ENCODE data around the gene LOC101059915.
"Not testable (repeated sequence)": the region's sequence is repeated elsewhere in the genome, so short reads cannot be mapped to it uniquely, and the experiment has no call there.

LOC101059915 gene

DNA sequence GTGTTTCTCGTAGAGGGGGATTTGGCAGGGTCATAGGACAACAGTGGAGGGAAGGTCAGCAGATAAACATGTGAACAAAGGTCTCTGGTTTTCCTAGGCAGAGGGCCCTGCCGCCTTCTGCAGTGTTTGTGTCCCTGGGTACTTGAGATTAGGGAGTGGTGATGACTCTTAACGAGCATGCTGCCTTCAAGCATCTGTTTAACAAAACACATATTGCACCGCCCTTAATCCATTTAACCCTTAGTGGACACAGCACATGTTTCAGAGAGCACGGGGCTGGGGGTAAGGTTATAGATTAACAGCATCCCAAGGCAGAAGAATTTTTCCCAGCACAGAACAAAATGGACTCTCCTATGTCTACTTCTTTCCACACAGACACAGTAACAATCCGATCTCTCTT, 22.9 kb upstream of the LOC101059915 start:
- not testable (repeated sequence) for DNase-seq

DNA sequence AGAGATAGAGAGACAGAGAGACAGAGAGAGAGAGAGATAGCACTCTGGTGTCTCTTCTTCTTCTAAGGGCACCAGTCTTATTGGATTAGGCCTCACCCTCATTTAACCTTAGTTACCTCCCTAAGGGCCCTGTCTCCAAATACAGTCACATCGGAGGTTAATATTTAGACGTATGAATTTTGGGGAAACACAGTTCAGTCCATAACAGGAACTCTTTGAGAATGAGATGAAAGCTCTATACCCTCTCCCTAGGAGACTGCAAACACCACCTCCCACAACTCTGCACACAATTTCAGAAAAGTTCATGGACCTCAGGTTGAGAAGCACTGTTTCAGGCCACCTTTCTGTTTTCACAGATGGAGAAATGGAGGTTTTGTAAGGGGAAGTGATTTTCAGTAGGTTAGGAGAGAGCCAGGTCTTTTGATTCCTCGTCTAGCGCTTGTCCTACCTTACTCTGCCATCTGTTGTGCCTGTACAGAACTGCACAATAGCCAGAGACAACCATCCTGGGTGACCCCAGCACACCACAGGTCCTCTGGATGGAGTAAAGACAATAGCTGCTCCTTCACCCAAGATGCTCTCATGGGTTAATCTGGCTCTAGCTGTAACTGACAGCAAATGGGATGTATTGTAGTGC, 16.9 kb upstream of the LOC101059915 start:
- DNase-seq: peak; percentile 40

DNA sequence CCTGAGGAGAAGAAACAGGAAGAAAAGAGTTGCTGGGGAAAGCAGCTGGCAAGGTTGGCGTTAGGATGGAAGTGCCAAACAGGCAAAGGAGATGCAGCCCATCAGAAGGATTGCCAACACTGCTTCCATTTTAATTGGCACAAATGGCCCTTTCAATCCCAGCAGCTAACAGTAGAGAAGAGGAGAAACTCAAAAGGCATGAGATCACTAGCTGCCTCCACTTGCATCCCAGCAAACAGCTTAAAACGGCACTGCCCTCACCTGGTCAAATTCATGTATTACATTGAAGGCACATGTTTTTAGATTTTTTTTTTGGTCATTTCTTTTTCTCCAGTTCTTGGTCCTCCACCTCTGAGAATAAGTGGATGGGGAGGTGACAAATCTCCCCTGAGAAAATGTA, 14.9 kb upstream of the LOC101059915 start:
- peak; percentile 43 for DNase-seq

DNA sequence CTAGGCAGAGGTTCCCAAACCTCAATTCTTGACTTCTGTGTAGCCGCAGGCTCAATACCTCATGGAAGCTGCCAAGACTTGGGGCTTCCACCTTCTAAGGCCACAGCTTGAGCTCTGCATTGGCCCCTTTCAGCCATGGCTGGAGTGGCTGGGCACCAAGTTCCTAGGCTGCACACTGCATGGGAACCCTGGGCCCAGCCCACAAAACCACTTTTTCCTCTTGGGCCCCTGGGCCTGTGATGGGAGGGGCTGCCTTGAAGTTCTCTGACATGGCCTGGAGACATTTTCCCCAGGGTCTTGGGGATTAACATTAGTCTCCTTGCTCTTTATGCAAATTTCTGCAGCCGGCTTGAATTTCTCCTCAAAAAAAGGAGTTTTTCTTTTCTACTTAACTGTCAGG, 14.0 kb upstream of the LOC101059915 start:
- no peak for DNase-seq

DNA sequence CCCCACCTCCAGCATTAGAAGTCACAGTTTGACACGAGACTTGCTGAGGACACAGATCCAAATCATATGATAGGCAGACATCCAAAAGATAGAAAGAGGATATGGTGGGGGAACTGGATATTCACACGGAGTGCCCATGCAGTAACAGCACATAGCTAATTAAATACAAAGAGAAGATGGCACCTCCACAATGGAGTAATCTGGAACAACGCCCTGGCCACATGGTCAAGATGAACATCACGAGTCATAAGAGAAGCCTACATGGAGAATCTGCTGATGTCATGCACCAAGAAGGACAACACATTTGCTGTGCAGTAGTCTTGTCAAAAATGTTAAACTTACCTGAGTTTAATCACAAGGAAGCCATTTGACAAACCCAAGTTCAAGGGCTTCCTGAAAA, 10.1 kb upstream of the LOC101059915 start:
- DNase-seq: no peak

DNA sequence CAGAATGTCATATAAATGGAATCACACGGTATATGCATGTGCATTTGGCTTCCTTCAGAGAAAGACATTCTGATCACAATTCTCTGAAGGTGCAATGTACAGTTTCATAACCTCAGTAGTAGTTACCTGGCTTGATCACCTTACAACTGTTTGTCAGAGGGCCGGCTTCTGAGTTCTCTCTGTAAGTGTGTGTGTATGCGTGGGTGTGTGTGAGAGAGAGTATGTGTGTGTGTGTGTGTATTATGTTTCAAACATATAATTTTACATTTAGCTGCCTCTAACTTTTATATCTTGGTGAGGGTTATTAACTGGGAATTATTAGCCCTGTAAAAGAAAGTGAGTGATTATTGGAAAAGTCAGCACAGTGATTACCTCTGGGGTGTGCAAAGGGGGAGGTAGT, 8.0 kb upstream of the LOC101059915 start:
- DNase-seq: no peak

DNA sequence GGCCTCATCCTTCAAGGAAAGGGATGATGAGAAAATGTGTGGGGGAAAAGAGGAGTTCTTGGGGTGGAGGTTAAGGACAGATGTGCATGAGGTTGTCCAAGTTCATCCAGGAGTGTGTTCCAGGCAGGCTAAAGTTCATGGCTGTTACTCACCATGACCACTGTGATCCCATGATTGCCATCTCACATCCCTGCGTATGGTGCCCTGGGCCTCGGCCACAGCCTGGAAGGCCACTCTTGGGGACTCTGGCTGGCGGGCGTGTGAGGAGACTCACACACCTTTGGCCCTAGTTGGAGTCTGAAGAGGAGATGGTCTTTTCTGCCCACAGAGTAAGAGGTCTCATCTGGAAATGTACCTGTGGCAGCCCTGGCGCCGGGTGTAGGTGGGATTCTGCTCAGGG, 7.4 kb upstream of the LOC101059915 start:
- no peak for DNase-seq

DNA sequence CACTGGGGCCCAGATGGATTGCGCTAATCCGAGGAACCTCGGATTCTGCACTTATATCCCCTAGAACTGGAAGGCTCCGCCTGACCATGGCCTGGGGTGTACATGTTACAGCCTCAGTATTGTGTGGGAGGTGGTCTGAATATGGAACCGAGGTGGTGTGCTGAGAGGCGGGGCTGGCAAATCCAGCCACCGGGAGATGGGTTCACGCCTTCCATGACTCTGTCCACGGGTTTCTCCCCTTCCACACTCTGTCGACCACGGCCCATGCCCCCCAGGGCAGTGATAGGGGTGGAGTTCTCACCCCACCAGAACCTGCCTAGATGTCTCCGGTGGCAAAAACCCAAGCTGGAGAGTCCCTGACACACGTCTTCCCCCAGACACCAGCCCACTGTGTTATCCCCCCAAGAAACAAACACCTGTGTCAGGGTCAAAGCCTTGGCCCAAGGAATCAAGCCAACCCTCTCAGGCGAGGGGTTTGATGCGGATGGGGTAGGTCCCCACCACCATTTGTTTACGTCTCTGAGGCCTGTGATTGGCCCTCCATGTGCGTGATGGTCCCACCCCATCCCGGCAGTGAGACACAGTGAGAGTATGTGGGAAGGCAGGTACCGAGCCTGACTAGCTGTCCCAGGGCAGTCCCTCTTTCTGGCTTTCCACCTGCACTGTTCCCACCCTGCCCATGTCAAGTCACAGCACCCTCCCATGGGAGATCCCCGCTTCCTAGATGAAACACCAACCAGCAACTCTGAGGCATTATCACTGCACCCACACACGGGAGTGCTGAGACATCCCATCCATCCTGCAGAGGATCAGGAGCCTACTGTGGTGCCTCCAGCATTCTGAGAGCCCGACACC, 6.6 kb upstream of the LOC101059915 start:
- no peak for DNase-seq

DNA sequence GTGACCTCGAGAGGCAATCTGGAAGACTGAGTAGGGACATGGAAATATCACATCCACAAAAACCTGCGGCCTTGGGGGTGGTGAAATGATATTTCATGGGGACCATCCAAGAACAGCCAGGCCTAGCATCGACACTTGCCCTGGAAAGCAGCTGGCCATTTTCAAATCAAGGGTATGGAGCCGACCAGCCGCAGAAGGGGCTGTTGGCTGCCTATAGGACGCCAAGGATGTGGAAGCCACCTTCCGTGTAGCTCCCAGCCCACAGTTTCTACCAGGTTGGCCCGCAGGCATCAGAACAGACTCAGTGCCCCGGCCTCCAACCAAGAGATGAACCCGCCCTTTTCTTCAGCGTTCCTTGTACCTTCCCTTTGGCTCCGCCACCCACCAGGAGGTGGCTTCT, 5.4 kb upstream of the LOC101059915 start:
- no peak for DNase-seq

DNA sequence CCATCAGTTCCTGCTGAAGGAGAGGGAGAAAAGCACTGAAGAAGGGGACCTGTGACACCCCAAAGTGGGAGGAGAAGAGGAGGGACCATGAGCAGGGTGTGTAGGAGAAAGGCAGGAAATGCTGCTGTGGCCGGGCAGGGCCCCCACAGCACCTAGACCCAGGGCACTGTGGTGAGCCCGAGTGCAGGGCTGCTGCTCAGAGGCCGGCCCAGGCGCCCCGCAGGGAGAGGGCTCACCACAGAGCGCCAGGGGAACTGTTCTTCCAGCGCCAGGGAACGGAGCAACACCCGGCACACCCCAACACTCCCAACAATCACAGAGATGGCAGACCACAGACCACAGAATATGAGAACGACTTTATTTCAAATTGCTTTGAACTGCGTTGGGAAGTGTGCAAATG, 4.7 kb upstream of the LOC101059915 start:
- not testable (repeated sequence) for DNase-seq

DNA sequence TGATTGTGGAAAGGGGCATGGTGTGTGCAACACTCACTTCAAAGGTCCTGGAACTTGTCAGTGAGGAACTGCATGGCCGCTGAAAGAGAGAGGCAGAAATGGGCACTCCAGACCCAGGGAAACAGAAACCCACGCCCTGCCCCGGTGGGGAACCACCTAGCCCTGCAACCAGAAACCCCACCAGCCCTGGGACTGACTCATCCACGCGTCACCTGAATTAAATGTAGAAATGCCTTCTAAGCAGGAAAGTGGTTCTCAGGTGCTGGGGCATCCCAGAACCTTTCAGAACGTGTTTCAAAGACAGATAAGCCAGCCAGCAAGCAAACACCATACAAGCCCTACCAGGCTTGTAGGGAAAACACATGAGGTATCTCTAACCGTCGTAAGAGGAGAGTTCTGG, 4.1 kb upstream of the LOC101059915 start:
- DNase-seq: not testable (repeated sequence)

DNA sequence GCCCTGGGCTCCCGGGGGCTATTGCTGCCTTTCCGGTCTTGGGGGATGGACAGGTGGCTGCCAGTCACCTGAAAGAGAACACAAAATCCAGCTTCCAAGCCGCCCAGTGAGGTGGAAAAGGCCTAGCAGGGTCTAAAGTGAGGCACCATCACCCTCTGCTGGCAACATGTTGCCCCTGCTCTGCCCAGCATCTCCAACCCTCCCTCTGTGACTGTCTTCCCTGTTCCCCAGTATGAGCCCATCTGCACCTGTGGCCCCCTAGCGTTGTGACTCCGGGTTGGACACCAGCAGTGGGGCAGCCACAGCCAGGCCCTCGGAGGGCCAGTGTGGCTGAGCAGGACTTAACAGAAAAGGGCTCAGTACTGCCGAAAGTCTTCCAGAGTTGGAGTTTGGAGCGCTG, 3.1 kb upstream of the LOC101059915 start:
- DNase-seq: peak; percentile 18

DNA sequence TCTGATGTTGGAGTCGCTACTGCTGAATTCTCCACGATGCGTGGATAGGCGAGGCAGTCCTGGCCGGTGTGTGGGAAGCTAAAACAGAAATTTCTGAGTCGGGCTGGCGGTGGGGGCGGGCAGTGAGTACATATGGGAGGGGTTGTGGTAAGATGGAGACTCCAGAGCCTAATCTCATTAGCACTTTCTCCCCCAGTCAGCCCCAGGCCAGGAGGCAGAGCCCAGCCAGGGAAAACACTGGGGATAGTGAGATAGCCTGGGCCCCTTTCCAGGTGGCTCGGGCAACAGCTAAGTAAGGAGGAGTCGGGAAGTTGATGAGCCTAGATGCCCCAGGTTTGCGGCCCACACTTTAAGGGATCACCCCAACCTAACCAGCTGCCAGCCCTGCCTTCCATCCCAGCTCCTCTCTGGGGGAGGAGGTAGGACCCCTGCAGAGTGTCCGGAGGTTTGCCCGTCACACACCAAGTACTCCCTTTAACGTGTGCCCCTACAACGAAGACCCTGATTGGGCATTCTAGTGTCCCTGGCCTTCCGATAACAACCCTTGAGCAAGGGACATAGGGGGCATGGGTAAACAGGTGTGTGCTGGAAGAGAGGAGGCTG, 2.4 kb upstream of the LOC101059915 start:
- DNase-seq: no peak

DNA sequence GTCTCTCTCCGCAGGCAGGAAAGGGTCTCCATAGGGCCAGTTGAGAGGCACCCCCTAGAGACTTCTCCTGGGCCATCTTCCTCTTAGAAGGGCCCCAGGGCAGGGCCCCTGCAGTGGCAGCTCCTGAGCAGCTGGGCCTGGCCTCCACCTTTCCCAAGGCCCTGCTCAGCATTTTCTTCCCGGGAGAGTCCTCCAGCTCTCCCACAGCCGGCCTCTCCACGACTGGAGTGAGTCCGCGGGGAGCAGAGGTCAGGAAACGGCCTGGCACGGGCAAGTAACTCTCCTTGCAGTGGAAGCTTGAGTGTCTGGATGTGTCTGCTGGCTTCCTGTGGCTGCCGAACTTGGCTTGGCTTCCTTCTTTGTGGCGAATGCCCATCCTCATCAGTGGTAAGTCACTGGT, 1.6 kb upstream of the LOC101059915 start:
- DNase-seq: no peak

DNA sequence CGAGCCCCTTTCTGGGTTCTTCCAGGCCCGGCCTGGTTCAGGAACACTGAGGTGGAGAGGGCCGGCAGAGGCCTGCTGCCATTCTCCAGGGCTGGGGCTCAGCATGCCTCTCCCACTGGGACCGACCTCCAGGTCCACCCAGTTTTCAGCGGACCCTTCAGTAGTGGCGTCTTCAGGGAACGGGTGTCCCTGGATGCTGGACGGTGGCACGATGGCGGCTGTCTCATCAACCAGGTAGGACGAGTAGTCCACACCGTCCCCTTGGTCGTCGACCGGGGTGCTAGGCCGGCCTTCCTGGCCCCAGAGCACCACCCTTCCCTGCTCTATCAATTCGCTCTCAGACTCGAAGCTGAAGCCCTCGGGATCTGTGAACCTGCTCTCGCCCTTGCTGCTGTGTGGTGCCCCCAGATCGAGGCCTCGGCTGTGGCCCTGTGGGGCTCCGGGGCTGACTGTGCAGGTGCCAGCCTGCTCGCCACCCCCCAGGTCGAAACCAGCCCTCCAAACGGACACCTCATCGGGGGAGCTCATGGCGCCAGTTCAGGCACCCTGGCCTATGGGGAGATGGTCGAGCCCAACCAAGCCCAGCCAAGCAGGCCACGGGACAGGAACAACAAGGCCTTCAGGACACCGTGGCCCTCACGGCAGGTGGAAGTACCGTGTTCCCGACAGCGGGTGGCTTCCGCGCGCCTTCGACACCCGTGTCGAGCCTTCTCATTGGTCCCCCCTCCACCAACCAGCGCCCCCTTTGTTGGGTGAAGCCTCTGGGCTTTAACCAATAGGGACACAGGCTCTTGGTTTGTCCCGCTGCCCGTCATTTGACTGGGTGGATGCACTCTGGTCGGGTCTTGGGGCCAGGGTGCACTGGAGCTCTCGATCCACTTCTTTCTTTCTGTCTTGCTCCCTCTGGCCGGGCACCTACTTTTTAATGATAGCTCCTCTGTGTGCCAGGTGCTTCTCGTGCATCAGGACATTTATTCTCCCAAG, 814 bp upstream of the LOC101059915 start:
- no peak for DNase-seq

DNA sequence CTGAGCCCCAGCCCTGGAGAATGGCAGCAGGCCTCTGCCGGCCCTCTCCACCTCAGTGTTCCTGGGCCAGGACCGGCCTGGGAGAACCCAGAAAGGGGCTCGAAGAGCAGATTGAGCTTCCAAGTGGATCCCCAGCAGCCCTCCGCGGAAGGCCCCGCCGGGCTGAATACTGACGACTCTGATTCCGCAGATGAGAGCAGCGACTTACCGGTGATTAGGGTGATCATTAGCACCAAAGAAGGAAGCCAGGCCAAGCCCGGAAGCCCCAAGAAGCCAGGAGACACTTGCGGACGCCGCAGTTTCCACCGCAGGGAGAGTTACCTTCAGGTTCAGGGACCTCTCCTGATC, 876 bp downstream of the LOC101059915 start:
- no peak for DNase-seq

DNA sequence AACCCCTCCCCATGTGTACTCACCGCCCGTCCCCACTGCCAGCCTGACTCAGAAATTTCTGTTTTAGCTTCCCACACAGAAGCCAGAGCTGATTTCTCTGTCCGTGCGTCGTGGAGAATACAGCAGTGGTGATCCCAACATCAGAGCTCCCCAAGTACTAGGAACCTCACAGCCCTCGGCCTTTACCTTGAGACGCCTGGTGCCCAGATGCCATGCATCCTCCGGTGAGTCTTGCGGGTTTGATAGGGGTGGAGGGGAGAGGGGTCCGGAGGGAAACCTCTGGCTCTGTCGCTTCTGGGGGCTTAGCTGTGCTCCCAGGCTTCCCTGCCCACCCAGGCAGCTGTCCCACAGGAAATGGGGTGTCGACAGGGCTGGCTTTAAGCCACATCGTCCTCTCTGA, 2.1 kb downstream of the LOC101059915 start:
- no peak for DNase-seq

DNA sequence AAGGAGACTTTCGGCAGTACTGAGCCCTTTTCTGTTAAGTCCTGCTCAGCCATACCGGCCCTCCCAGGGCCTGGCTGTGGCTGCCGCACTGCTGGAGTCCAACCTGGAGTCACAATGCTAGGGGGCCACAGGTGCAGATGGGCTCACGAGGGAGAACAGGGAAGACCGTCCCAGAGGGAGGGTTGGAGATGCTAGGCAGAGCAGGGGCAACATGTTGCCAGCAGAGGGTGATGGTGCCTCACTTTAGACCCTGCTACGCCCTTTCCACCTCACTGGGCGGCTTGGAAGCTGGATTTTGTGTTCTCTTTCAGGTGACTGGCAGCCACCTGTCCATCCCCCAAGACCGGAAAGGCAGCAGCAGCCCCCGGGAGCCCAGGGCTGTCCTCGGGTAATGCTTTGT, 2.6 kb downstream of the LOC101059915 start:
- DNase-seq: not testable (repeated sequence)

DNA sequence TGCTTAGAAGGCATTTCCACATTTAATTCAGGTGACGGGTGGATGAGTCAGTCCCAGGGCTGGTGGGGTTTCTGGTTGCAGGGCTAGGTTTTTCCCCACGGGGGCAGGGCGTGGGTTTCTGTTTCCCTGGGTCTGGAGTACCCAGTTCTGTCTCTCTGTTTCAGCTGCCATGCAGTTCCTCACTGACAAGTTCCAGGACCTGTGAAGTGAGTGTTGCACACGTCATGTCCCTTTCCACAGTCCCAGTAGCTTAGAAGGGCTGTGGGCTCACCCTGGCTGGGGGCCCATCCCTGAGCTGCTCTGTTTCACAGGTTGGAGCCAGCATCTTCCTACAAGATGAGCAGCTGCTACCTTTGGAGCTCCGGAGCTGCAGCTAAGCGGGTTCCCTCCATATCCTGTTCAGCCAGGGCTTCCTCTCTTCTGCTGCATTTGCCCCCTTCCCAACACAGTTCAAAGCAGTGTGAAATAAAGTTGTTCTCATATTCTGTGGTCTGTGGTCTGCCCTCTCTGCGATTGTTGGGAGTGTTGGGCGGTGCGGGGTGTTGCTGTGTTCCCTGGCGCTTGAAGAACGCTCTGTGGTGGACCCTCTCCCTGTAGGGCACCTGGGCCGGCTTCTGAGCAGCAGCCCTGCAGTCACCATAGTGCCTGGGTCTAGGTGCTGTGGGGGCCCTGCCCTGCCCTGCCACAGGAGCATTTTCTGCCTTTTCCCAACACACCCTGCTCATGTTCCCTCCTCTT, 3.9 kb downstream of the LOC101059915 start:
- DNase-seq: no peak

DNA sequence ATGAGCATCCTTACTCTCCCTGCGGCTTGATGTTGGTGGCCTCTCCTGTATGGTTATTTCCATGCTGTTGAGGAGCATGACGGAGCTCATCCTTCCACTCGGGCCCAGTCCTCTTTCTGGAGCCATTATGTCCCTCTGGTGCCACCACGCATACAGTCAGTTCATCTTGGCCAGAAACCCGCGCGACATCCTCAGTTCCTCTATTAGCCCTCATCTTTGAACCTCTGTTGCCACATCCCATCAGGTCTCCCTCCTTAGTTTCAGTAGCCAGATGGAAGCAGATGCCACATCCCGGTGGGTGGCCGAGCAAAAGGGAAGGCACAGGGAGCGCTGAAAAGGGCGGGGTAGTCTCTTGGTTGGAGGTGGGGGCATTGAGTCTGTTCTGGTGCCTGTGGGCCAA, 4.6 kb downstream of the LOC101059915 start:
- DNase-seq: no peak

DNA sequence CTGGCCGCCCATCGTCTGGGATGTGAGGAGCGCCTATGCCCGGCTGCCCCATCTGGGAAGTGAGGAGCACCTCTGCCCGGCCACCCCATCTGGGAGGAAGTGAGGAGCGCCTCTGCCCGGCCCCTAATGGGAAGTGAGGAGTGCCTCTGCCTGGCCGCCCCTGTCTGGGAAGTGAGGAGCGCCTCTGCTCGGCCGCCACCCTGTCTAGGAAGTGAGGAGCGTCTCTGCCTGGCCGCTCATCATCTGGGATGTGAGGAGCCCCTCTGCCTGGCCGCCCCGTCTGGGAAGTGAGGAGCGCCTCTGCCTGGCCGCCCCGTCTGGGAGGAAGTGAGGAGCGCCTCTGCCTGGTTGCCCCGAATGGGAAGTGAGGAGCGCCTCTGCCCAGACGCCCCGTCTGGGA, 8.3 kb downstream of the LOC101059915 start:
- DNase-seq: not testable (repeated sequence)
